Spleen (tissue), 11 donors: ENCODE results near the gene MPP3. TPM values are rescaled to one million over a fixed set of nuclear protein-coding genes. Genes with fewer than 3 reads are reported as not detected.

Source experiments
- DNase-seq: peaks from one replicate; pipeline ENCODE4 v3.0.0-alpha.2; 2020
- H3K27ac ChIP-seq, 8 donors: fragments of 200-600 bp; sonication (generic) in 7 of 8; 1 replicate in 4 of 8; 2 replicates in 4 of 8; pipeline versions ENCODE4 v1.5.0 to v1.8.0; 2016 to 2021; ENCODE audit warnings: inconsistent platforms in 4 of 8, mild to moderate bottlenecking in 4 of 8, moderate library complexity in 1 of 8
- H3K27me3 ChIP-seq, 7 donors: fragments of 200-600 bp; sonication (generic) in 6 of 7; replicated peaks in 1 of 7; 1 replicate in 4 of 7; 2 replicates in 3 of 7; pipeline versions ENCODE4 v1.5.0 to v1.8.0; 2016 to 2021; ENCODE audit warnings: inconsistent platforms in 3 of 7, mild to moderate bottlenecking in 1 of 7
- H3K36me3 ChIP-seq, 6 donors: fragments of 200-600 bp; sonication (generic) in 5 of 6; 1 replicate in 4 of 6; 2 replicates in 2 of 6; pipeline versions ENCODE4 v1.5.0 to v1.8.0; 2016 to 2021; ENCODE audit warnings: inconsistent platforms in 2 of 6
- H3K4me1 ChIP-seq, 6 donors: fragments of 200-600 bp; sonication (generic) in 5 of 6; 1 replicate in 3 of 6; 2 replicates in 3 of 6; pipeline versions ENCODE4 v1.5.0 to v1.8.0; 2016 to 2021; ENCODE audit warnings: inconsistent platforms in 3 of 6
- H3K4me3 ChIP-seq, 8 donors: fragments of 200-600 bp; sonication (generic) in 7 of 8; 1 replicate in 4 of 8; 2 replicates in 4 of 8; pipeline versions ENCODE4 v1.5.0 to v1.8.0; 2016 to 2021; ENCODE audit warnings: inconsistent platforms in 4 of 8, mild to moderate bottlenecking in 4 of 8, moderate library complexity in 2 of 8
- H3K9me3 ChIP-seq, 8 donors: fragments of 200-600 bp; sonication (generic) in 7 of 8; 1 replicate in 4 of 8; 2 replicates in 4 of 8; pipeline versions ENCODE4 v1.5.0 to v1.8.0; 2016 to 2021; ENCODE audit warnings: inconsistent platforms in 4 of 8
- POLR2A ChIP-seq, 3 donors: fragments of 450-650 bp; IDR thresholded peaks; one replicate each; pipeline ENCODE4 v1.5.1; 2017; ENCODE audit warnings: antibody characterized with exemption in 3 of 3, mild to moderate bottlenecking in 1 of 3
- POLR2AphosphoS5 ChIP-seq, 3 donors: sonication (generic); formaldehyde crosslinking; IDR thresholded peaks; one replicate each; pipeline ENCODE4 v1.5.1; 2017; ENCODE audit warnings: antibody characterized with exemption in 3 of 3
- WGBS, 5 donors: extraction: QIAGEN DNeasy Blood & Tissue Kit in 3 of 5; methylation state at CpG; one replicate each; pipeline versions ENCODE4 v1.1.5 to v1.1.7; 2013 to 2018; 5-methylcytosine and 5-hydroxymethylcytosine counted together
- intact Hi-C: fragments of 100-400 bp; cut with DNase I; formaldehyde crosslinking; loops from one replicate; pipeline ENCODE4 v1.15.0; 2023; ENCODE audit warnings: low total_unique reads
- polyA plus RNA-seq, 3 donors: library from polyadenylated mRNA; stranded (reverse); fragments of 200-250 nt; gene quantifications; one replicate each; pipeline ENCODE4 v1.2.1, GENCODE V29; 2013
- total RNA-seq, 7 donors: library from RNA; depleted of rRNA in 3 of 7; stranded (reverse); fragments of >200 nt in 3 of 7; fragmentation: NEBNext Ultra II Directional in 4 of 7; extraction: Animal tissue kit (Norgen Biotek cat#: 25700) in 4 of 7; gene quantifications; one replicate each; pipeline versions ENCODE4 v1.1.0 to v1.2.1, GENCODE V29; 2016 to 2021
- TF ChIP-seq, protein P1 (sequence below), 11 experiments: fragments of 200-600 bp in 7 of 11; fragments of 450-650 bp in 4 of 11; sonication (generic) in 4 of 11; IDR thresholded peaks in 8 of 11; conservative IDR thresholded peaks in 3 of 11; 1 replicate in 7 of 11; 2 replicates in 4 of 11; pipeline versions ENCODE4 v1.4.0 to v1.8.0; 2016 to 2021; ENCODE audit warnings: antibody characterized with exemption in 11 of 11, inconsistent platforms in 4 of 11, mild to moderate bottlenecking in 1 of 11
- donor health status: healthy with polysubstance abuse.
- donor health status: DM: no; HTN: no; CAD: no; lungs with moderate emphysema.
- donor health status: DM: no; HTN: no; CAD: no.
- donor health status: Bipolar disorder and iron deficiency.
- donor health status: healthy.
- donor health status: DM: no; HTN: no; CAD: no.
- donor health status: DM: yes; HTN: yes; CAD: no.

Gene MPP3
- total and polyA plus RNA-seq, 10 donors = 1.9 to 23.9 (median 7.1) TPM

DNA sequence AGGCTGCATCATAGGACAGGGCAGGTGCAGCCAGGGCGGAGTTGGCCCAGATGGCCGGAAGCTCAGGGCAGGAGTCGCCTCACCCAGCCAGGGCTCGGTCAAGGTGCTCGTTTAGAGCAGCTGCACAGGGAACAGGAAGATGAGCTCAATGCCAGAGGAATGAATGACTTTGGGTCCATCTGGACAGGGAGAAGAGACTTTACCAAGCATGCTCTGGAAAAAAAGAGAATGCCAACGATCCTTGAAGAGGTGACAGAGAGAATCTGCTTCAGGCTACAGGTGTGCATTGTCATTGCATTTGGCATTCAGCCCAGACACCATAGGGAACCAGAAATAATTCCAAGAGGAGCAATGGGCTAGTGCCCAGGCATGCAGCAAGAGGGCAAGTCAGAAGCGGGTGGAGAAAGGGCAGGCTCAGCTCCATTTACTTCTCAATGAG, 6.7 kb upstream of the MPP3 start:
- peak; percentile 51 to 75 (median 61) for TF ChIP-seq POLR2AphosphoS5 (IDR thresholded peaks at IDR 0.05)
- TF ChIP-seq, protein P1, sequence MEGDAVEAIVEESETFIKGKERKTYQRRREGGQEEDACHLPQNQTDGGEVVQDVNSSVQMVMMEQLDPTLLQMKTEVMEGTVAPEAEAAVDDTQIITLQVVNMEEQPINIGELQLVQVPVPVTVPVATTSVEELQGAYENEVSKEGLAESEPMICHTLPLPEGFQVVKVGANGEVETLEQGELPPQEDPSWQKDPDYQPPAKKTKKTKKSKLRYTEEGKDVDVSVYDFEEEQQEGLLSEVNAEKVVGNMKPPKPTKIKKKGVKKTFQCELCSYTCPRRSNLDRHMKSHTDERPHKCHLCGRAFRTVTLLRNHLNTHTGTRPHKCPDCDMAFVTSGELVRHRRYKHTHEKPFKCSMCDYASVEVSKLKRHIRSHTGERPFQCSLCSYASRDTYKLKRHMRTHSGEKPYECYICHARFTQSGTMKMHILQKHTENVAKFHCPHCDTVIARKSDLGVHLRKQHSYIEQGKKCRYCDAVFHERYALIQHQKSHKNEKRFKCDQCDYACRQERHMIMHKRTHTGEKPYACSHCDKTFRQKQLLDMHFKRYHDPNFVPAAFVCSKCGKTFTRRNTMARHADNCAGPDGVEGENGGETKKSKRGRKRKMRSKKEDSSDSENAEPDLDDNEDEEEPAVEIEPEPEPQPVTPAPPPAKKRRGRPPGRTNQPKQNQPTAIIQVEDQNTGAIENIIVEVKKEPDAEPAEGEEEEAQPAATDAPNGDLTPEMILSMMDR (IDR thresholded peaks at IDR 0.05 in 8 of 11, conservative IDR thresholded peaks at IDR 0.05 in 3 of 11) = no peak
- Histone ChIP-seq H3K36me3 (no peaks in the 10 kb centered on the region), H3K27me3 (peaks cover 0 to 21% (median 0%) of the 10 kb centered on the region in 7 donors), H3K4me3 (no peak overlapping the region), H3K4me1 (peaks cover 0 to 23% (median 23%) of the 10 kb centered on the region in 6 donors), H3K27ac (no peak overlapping the region), H3K9me3 (no peaks in the 10 kb centered on the region)
- whole genome bisulfite sequencing, 5 donors = 42 to 73% (median 54%) methylated on average over 7 of the region's 7 CpGs
- intact Hi-C loops = loop anchor here (10.0 kb wide), 1 partner anchor 145 kb away; no protein-coding TSS in a partner anchor
- peak; percentile 69 for DNase-seq

DNA sequence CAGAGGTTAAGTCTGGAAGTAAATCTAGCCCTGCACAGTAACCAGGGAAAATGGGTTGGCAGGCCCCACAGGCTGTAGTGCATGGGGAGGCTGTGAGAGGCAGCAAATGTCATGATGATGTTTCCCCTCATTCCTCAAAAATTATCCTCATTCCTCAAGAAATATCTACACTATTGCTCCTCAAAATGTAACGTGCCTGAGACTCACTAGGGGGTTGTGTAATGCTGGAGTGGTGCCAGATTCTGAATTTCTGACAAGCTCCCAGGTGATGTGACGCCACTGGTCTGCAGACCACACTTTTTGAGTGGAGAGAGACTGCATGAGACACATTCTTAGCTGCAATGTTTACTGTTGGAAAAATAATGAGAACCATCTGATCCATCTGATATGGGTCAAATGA, 1.2 kb upstream of the MPP3 start:
- Histone ChIP-seq H3K27ac (no peak overlapping the region), H3K27me3 (peaks cover 0 to 42% (median 17%) of the 10 kb centered on the region in 7 donors), H3K4me1 (peaks cover 7 to 33% (median 22%) of the 10 kb centered on the region in 6 donors), H3K36me3 (peaks cover 0 to 7% (median 0%) of the 10 kb centered on the region in 6 donors), H3K9me3 (no peaks in the 10 kb centered on the region), H3K4me3 (peak overlapping the region in 1 of 8 donors; percentile 78)
- DNase-seq = no peak
- intact Hi-C loops = no loop called here
- WGBS, 5 donors = 47 to 63% (median 58%) methylated on average over 2 of the region's 2 CpGs
- TF ChIP-seq, protein P1 (IDR thresholded peaks at IDR 0.05 in 8 of 11, conservative IDR thresholded peaks at IDR 0.05 in 3 of 11) = no peak
- no peak for TF ChIP-seq POLR2AphosphoS5 (IDR thresholded peaks at IDR 0.05)
- no peak for TF ChIP-seq POLR2A (IDR thresholded peaks at IDR 0.05)

GRCh38 chr17:43832168-43832975, 574 bp downstream of the MPP3 start:
- intact Hi-C loops = no loop called here
- H3K27me3 ChIP-seq = peaks cover 0 to 42% (median 17%) of the 10 kb centered on the region in 7 donors
- WGBS, 5 donors = 12 to 38% (median 16%) methylated on average over 13 to 50 of the region's 51 CpGs
- peak overlapping the region; percentile 41 to 78 (median 54) for H3K4me3 ChIP-seq
- TF ChIP-seq POLR2A (IDR thresholded peaks at IDR 0.05) (no peak), POLR2AphosphoS5 (IDR thresholded peaks at IDR 0.05) (no peak)
- TF ChIP-seq, protein P1 (IDR thresholded peaks at IDR 0.05 in 8 of 11, conservative IDR thresholded peaks at IDR 0.05 in 3 of 11) = no peak
- H3K4me1 ChIP-seq = peaks cover 7 to 46% (median 26%) of the 10 kb centered on the region in 6 donors
- H3K36me3 ChIP-seq = peaks cover 0 to 7% (median 0%) of the 10 kb centered on the region in 6 donors
- peak overlapping the region in 5 of 8 donors; percentile 8 to 69 (median 47) for H3K27ac ChIP-seq
- H3K9me3 ChIP-seq = no peaks in the 10 kb centered on the region
- DNase-seq = peak; percentile 72

DNA sequence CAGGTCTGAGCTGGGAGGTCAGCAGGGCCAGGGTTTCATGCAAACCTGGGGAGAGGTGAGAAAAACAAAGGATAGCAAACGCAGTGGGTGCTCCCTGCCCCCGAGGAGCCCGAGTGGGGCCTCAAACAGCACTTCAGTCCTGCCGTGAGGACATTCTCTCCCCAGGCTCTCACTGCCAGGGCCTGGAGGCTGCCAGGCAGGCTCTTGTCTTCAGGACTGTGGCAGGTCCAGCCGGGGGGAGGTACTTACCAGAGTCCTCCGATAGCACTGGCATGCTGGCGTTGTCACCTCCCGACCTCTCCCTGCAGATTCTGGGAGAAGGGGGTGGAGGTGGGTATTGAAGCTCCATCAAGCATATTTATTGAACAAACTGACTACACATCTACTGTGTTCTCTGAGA, 1.3 kb downstream of the MPP3 start:
- H3K27me3 ChIP-seq = peaks cover 0 to 42% (median 17%) of the 10 kb centered on the region in 7 donors
- intact Hi-C loops = no loop called here
- peaks cover 7 to 46% (median 26%) of the 10 kb centered on the region in 6 donors for H3K4me1 ChIP-seq
- no peak overlapping the region for H3K27ac ChIP-seq
- TF ChIP-seq POLR2AphosphoS5 (IDR thresholded peaks at IDR 0.05) = no peak
- no peak for TF ChIP-seq POLR2A (IDR thresholded peaks at IDR 0.05)
- TF ChIP-seq, protein P1 (IDR thresholded peaks at IDR 0.05 in 8 of 11, conservative IDR thresholded peaks at IDR 0.05 in 3 of 11) = no peak
- DNase-seq = peak; percentile 56
- WGBS, 5 donors = 83 to 96% (median 87%) methylated on average over 5 to 8 of the region's 8 CpGs
- H3K4me3 ChIP-seq = peak overlapping the region in 2 of 8 donors; percentile 59 to 78
- H3K9me3 ChIP-seq = no peaks in the 10 kb centered on the region
- H3K36me3 ChIP-seq = peaks cover 0 to 7% (median 0%) of the 10 kb centered on the region in 6 donors
